Measurements from ENCODE around the gene FAM13A. TPM values are rescaled to one million over a fixed set of nuclear protein-coding genes. Genes with fewer than 3 reads are reported as not detected.
A peak's percentile ranks its signal among the peaks of the same experiment; 100 is the strongest.

Gene FAM13A
- total RNA-seq, 4 donors from 2014 or later: 17.7 to 80.3 (median 46.2) TPM

DNA sequence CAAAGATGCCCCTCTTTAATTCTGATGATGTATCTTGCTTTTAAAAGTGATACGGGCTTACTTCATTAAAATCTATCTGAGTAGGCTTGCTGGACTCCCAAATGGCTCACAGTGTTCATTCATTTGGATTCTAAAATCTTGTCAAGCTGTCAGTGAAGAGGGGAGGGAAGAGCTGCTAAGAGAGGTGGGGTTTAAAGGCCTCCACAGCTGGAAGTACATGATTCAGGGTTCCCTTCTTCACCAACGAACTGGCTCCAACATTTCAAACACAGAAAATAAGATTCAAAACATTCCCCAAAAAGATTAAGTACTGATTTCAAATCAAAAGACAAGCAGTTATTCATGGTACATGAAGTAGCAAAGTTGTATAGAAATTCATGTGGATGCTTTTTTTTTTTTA lies 226.4 kb downstream of the FAM13A start:
- Histone ChIP-seq H3K27ac (peak overlapping the region in 1 of 2 donors; percentile 5), H3K4me3 (no peak overlapping the region)
- intact Hi-C loops (cut with DNase I; ENCODE audit: low total_unique reads): no loop called here

DNA sequence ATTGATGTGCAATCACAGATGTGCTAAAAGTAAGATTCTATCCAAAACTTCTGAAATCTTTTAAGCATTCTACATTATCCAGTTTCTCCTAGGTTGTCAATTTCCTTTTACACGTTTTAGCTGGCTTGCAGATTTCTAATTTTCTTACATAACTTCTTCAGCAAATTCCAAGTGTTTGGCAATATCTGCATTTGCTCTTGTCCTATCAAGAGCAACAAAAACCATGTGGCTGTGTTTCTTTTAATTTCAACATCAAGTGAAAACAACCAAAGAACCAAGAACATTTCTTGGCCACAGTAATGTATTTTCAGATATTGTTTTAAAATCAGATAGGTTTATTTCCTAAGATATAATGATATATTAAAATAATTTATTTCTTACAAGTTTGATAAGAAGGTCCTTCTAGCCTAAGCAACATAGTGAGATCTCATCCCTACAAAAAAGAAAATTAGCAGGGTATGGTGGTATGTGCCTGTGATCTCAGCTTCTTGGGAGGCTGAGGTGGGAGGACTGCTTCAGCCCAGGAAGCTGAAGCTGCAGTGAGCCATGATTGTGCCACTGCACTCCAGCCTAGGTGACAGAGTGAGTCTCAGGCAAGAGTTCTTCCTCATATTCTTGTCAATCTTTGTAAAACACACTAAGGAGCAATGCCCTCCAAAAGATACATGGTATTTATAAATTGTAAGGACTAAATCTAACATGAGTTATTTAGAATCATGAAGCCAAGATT lies 228.0 kb downstream of the FAM13A start:
- no peaks in the 10 kb centered on the region for H3K9me3 ChIP-seq
- H3K27me3 ChIP-seq: no peaks in the 10 kb centered on the region
- intact Hi-C loops (cut with DNase I; ENCODE audit: low total_unique reads): loop anchor here (10.0 kb wide), 1 partner anchor 186 kb away; no protein-coding TSS in a partner anchor
- no peak overlapping the region for H3K4me3 ChIP-seq
- no peak for DNase-seq
- TF ChIP-seq, protein P1, sequence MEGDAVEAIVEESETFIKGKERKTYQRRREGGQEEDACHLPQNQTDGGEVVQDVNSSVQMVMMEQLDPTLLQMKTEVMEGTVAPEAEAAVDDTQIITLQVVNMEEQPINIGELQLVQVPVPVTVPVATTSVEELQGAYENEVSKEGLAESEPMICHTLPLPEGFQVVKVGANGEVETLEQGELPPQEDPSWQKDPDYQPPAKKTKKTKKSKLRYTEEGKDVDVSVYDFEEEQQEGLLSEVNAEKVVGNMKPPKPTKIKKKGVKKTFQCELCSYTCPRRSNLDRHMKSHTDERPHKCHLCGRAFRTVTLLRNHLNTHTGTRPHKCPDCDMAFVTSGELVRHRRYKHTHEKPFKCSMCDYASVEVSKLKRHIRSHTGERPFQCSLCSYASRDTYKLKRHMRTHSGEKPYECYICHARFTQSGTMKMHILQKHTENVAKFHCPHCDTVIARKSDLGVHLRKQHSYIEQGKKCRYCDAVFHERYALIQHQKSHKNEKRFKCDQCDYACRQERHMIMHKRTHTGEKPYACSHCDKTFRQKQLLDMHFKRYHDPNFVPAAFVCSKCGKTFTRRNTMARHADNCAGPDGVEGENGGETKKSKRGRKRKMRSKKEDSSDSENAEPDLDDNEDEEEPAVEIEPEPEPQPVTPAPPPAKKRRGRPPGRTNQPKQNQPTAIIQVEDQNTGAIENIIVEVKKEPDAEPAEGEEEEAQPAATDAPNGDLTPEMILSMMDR (IDR thresholded peaks at IDR 0.05): no peak
- TF ChIP-seq POLR2A (IDR thresholded peaks at IDR 0.05): no peak
- no peaks in the 10 kb centered on the region for H3K36me3 ChIP-seq
- peaks cover 0 to 2% of the 10 kb centered on the region in 2 donors for H3K4me1 ChIP-seq
- H3K27ac ChIP-seq: peak overlapping the region in 1 of 2 donors; percentile 7

More for the DNA sequence above, 226.4 kb downstream of the FAM13A start:
- peaks cover 0 to 2% of the 10 kb centered on the region in 2 donors for H3K4me1 ChIP-seq
- TF ChIP-seq, protein P1 (IDR thresholded peaks at IDR 0.05): no peak
- no peak for TF ChIP-seq POLR2A (IDR thresholded peaks at IDR 0.05)
- no peaks in the 10 kb centered on the region for H3K9me3 ChIP-seq
- no peak for DNase-seq
- no peaks in the 10 kb centered on the region for H3K27me3 ChIP-seq
- no peaks in the 10 kb centered on the region for H3K36me3 ChIP-seq

DNA sequence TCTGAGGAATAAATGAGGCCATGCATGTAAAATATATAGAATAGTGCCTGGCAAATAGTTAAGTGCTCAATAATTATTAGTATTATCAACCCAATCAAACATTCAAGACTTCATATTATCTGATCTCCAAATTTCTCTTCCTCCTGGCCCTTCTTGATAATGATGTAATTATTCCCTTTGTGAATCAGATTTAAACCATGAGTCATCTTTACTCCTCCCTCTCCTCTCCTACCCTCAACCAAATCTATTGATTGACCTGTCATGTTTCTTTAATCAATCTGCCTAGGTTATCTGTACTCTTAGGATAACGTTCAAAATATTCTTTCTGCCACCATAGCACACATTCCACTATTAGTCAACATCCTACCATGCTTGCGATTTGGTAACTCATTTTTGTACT lies 229.5 kb downstream of the FAM13A start:
- no peak for TF ChIP-seq POLR2A (IDR thresholded peaks at IDR 0.05)
- TF ChIP-seq, protein P1 (IDR thresholded peaks at IDR 0.05): no peak
- intact Hi-C loops (cut with DNase I; ENCODE audit: low total_unique reads): loop anchor here (10.0 kb wide), 1 partner anchor 187 kb away; no protein-coding TSS in a partner anchor

DNA sequence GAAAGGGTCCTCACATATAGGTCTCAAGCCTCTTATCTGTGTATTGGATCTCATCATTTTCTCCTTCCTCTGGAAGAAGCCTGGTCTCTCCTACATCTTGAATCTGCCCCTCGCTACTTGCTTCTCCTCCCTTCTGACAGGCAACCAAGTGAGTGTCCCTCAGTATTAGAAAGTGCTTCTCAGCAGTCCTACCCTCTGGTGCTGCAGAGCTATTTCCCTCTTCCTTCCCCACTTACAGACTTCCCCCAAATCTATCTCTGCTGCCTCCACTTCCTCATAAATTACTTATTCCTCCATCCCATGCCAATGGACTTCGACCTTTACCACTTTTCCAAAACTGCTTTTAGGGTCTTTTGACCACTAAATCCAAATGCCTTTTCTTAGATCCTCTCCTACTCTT lies 230.2 kb downstream of the FAM13A start:
- no peaks in the 10 kb centered on the region for H3K9me3 ChIP-seq
- H3K4me3 ChIP-seq: no peak overlapping the region
- peaks cover 0 to 2% of the 10 kb centered on the region in 2 donors for H3K4me1 ChIP-seq
- no peak for DNase-seq
- H3K27ac ChIP-seq: no peak overlapping the region
- TF ChIP-seq, protein P1 (IDR thresholded peaks at IDR 0.05): no peak
- H3K36me3 ChIP-seq: no peaks in the 10 kb centered on the region
- intact Hi-C loops (cut with DNase I; ENCODE audit: low total_unique reads): loop anchor here (10.0 kb wide), 1 partner anchor 188 kb away; no protein-coding TSS in a partner anchor
- no peaks in the 10 kb centered on the region for H3K27me3 ChIP-seq

More for the DNA sequence above, 229.5 kb downstream of the FAM13A start:
- no peak overlapping the region for H3K27ac ChIP-seq
- no peak for DNase-seq
- H3K4me3 ChIP-seq: no peak overlapping the region
- no peaks in the 10 kb centered on the region for H3K36me3 ChIP-seq
- no peaks in the 10 kb centered on the region for H3K9me3 ChIP-seq
- H3K4me1 ChIP-seq: peaks cover 0 to 2% of the 10 kb centered on the region in 2 donors
- no peaks in the 10 kb centered on the region for H3K27me3 ChIP-seq

DNA sequence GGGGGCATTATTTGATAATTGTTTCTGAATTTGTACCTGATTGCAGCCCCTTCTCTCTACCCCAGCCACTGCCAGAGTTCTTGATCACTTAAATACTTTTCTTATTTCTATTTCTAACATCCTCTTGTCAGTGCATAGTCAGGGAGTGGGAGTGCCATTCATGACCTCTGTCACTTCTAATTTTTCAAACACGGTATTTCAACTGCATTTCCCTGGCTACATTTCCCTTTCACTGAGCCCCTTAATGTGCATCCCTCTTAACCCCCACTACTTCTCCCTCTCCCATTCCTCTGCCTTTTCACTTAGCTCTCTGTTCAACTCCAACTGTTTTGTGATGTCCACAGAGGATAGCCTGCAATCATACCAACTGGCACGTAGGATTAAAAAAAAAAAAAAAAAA lies 231.1 kb downstream of the FAM13A start:
- TF ChIP-seq POLR2A (IDR thresholded peaks at IDR 0.05): no peak
- TF ChIP-seq, protein P1 (IDR thresholded peaks at IDR 0.05): no peak
- H3K36me3 ChIP-seq: no peaks in the 10 kb centered on the region
- H3K4me3 ChIP-seq: no peak overlapping the region
- intact Hi-C loops (cut with DNase I; ENCODE audit: low total_unique reads): loop anchor here (10.0 kb wide), 1 partner anchor 189 kb away; no protein-coding TSS in a partner anchor
- no peaks in the 10 kb centered on the region for H3K9me3 ChIP-seq
- peaks cover 0 to 2% of the 10 kb centered on the region in 2 donors for H3K4me1 ChIP-seq
- DNase-seq: no peak
- no peak overlapping the region for H3K27ac ChIP-seq
- H3K27me3 ChIP-seq: no peaks in the 10 kb centered on the region

Data from uterus (tissue), 4 donors.